Activated CD4-positive, alpha-beta T cell treated with anti-CD3 and anti-CD28 coated beads for 24 hours (primary cell): Measurements from ENCODE around the gene RAPGEF2.
A peak's percentile ranks its signal among the peaks of the same experiment; 100 is the strongest.
"Not testable (repeated sequence)": the region's sequence is repeated elsewhere in the genome, so short reads cannot be mapped to it uniquely, and the experiment has no call there.

ENCODE experiments used
- DNase-seq, 2 donors: peaks; one replicate each; pipeline ENCODE4 v3.0.0-alpha.2; 2020; ENCODE audit warnings: low read depth in 2 of 2

RAPGEF2 gene

DNA sequence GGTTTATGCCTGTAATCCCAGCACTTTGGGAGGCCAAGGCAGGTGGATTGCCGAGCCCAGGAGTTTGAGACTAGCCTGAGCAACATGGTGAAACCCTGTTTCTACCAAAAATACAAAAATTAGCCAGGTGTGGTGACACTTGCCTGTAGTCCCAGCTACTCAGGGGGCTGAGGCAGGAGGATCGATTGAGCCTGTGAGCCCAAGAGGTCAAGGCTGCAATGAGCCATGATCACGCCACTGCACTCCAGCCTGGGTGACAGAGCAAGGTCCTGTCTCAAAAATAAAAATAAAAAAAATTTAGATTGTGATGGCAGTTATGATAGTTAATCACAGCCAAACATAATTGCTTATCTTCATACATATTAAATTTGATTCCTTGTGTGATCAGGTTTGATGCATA, 58.6 kb downstream of the RAPGEF2 start:
- not testable (repeated sequence) for DNase-seq

DNA sequence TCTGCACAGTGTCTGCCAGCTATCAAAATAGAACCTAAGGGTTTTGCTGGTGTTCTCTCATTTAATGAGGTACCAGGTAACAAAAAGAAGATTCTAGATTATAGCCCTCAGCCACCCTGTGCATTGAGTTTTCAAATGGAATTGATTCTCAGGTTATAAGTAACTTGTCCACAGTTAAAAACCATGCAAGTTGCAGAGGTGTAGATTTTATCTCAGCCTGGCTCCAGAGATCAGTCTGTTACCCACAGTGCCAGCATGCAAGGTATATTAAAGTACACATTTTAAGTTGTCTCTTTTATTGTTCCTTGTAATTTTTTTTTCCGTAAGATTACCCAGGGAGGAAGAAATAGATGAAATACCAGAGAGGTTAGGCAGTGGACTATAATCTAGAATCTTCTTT, 59.7 kb downstream of the RAPGEF2 start:
- DNase-seq, result no peak

DNA sequence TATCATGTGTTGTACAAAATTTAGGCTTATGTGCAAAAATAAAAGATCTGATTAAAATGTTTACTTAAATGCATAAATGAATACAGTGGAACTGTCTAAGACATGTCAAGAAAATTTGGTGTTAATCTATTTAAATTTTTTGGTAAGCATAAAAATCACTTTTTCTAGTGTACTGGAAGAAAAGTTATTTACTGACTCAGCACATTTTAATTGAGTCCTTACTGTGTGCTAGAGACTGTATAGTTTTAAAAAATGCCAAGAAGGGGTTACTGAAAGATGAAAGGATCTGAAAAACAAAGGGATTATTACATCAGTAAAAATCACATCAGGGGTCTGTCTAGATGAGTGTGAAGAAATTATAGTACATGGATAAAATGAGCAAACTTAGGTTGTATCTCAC, 60.6 kb downstream of the RAPGEF2 start:
- no peak for DNase-seq

DNA sequence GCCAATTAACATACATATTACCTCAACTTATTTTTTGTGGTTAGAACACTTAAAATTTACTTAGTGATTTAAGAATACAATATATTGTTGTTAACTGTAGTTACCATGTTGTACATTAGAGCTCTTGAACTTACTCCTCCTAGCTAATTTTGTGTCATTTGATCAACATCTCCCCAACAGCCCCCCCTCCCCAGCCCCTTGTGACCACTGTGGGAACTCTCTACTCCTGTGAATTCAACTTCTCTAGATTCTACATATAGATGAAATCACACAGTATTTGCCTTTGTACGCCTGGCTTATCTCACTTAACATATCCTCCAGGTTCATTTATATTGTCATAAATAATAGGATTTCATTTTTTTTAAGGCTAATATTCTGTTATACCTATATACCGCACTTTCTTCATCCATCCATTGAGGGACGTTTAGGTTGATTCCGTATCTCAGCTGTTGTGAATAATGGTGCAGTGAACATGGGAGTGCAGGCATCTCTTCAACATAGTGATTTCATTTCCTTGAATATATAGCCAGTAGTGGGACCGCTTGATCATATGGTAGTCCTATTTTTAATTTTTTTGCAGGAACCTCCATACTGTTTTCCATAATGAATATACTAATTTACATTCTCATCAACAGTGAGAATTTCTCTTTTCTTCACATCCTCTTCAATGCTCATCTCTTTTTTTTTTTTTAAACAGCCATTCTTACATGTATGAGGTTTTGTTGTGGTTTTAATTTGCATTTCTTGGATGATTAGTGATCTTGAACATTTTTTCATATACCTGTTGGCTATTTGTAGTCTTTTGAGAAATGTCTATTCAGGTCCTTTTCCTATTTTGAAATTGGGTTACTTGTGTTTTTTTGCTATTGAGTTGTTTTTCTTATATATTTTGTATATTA, 66.8 kb downstream of the RAPGEF2 start:
- no peak for DNase-seq

DNA sequence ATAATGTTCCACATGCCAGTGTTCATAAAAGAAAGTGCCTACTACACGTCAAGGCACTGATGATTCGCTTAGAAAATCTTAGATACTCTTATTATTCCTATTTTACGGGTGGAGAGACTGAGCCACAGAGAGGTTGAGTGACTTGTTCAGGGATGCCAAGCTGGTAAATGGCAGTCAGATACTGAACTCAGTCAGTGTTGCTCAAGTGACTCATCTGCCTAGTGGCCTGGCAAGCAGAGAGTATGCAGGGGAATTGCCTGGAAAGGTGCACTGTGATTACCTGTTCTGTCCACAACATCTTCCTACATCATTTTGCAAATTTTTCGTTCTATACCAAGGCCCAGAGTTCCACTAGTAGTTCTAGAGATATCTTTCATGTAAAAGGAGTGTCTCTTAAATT, 68.4 kb downstream of the RAPGEF2 start:
- DNase-seq, result no peak

DNA sequence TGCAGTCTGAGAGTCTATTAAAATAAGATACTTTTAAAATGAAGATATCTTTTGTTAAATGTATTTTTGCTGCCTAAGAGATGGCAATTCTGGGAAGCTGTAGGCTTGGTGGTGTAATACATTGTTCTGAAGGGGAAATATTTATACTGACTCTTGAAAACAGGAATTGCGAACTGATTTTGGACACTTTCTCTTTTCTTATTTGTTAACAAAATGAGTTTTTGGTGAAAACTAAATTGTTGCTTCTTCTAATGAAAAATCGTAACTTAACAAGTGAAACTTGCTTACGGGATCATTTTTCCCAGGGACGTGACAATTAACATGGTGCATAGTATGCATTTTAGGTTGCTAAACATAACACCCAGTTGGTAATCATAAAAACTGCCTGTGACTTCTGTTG, 71.0 kb downstream of the RAPGEF2 start:
- DNase-seq, result no peak

DNA sequence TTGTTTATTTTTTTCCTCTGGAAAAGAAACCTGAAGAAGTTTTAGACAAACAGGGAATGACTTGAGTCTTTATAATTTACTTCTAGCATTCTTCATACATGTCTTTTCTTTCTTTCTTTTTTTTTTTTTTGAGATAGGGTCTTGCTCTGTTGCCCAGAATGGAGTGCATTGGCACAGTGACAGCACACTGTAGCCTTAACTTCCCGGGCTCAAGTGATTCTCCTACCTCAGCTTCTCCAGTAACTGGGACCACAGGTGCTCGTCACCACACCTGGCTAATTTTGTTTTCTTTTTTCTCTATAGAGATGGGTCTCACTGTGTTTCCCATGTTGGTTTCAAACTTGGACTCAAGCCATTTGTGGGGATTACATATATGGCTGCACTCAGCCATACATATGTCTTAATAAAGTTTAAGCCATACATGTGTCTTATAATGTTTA, 71.8 kb downstream of the RAPGEF2 start:
- no peak for DNase-seq

DNA sequence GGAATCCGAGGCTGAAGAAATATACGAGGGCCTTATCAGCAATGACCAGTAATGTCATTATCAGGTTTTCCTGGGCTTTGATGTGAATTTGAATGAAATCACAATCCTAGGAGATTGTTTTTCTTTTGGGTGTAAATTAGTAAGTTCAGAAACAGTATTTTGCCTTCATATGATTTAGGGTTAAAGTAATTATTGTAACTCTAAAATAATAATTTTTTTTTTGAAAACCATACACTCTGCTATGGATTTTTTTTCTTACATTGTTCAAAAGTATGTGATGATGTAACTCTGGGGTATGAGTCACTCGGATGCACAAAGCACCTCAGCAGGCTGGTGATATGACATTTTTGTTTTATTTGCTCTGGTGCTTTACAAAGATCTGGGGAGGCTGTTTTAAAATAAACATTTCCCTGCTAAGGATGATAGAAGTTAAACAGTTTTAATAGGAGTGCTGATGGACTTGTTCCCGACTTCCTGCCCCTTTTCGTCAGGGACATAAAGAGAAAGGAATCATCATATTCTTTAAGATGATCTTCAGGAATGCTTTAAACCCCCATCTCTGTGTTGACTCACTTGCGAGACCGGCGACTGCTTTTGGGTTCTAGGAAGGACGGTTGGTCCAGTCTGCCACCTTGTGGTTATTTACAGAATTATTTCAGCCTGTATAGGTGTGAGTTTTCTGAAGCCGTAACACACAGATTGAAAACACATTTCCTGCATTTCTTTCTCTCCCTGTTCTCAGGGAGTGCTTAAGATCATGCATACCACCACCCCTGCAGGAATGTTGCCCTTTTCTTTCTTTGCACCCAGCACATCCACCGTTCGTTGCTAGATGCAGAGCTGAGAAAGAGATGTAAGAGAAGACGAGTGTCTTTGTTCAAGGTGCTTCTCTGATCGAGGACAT, 72.5 kb downstream of the RAPGEF2 start:
- peak; percentile 19 to 53 for DNase-seq

DNA sequence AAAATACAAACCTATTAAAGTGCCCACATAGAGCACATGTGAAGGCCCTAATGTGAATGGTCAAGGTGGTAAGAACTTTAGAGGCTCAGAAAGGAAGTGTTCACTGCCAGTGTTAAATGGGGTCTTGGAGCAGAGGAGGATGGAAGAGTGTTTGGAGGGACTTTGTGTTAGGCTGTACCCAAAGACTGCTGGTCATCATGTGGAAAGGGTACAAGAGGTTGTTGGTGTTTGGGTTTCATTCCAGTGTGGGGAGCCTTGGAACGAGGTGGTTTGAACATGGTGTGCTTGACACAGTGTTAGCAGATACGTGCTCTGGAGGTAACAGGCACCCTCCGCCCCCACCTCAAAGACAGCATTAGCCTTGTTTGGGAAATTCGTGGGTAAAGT, 73.1 kb downstream of the RAPGEF2 start:
- DNase-seq, result no peak

DNA sequence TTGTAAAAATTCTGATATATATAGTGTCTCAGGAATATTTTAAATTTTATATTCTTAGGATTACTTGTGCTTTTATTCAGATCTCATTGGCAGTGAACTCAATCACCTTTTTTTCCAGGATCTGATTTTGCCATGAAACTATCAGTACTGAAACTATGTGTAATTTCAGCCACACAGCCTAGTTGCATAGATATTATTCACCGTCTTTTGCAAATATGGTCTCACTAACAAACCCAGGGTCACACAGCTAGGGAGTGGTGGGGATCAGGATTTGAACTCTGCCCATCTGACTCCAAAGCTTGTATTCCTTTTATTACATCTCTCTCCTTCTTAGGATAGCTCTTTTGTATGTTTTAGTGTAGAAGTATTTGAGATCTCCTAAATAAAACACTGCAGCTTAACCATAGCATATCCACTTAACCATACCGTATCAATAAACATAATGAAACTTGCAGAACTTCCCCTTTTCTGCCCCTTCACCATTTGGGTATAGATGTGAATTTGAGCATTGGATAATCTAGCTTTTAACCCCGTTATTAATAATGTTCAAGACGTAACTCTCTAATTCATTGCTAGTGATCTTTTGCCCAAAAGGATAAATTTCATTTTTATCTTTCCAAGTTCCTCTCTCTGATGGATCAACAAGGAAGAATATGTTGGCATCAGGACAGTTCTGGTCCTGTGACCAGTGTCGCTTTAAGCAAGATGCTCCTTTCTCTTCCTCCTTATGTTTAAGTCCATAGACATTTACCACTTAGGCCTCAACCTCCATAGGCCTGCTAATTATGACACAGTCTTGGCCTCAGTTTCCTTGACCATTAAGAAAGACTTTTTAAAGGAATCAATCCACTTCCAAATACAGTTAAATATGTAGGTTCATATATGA, 74.6 kb downstream of the RAPGEF2 start:
- no peak for DNase-seq

DNA sequence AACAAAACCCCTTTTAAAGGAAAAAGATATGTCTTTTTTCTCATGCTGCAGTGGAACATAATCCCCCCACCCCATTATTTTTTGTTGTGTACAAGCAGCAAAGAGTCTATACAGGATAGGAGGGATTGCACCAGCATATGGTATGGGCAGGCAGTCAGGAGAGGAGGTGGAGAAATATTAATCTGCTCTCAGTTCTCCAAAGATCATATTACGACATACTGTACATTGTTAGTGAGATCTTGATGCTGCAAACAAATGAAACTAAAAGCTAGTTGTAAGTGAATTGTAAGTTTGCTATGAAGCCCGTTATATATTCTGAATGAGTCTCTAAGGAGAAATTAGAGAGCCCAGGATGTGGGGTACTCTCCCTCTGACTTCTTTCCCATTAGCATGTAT, 75.3 kb downstream of the RAPGEF2 start:
- DNase-seq, result no peak

DNA sequence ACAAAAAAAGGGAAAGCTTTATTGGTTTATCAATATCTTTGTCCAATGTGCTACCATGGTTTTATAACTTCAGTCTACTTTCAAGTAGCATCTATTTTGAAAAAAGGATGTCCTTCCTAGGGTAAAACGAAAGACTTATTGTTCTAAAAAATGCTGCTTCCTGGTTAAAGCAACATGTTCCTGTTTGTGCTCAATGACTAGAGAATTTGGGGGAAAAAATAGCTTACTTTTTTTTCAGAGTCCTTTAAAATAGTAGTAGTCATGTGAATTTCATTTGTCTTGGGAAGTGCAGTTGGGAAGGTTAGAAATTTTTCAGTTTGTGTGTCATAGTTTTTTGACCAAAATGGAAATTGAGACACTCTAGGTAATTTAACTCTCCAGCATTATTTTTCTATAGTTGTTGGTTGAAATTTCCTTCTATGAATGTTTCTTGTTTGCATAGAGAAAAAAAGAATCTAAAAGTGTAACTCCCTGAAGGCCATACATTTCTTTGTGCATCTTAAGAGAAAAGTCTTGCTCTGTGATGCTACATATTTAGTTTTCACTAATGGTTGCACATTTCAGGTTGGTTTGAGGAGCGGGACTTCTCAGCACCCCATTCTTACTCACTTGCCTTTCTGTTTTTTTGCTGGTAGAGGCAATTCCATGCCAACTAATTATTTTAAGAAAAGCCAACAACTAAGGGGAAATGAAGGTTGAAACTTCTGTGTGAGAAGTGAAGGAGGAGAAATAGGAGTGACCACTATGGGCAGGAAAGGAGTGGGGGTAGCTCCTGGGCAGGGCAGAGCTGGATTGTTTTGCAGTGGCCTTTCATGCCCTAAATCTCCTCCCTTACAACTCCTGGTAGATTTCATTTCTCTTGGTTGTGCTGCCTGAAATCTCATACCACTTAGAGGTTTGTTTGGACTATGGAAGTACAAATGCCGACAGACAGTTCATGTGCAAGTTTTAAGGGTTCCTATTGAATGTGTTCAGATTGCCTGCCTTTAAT, 76.4 kb downstream of the RAPGEF2 start:
- DNase-seq, result no peak

DNA sequence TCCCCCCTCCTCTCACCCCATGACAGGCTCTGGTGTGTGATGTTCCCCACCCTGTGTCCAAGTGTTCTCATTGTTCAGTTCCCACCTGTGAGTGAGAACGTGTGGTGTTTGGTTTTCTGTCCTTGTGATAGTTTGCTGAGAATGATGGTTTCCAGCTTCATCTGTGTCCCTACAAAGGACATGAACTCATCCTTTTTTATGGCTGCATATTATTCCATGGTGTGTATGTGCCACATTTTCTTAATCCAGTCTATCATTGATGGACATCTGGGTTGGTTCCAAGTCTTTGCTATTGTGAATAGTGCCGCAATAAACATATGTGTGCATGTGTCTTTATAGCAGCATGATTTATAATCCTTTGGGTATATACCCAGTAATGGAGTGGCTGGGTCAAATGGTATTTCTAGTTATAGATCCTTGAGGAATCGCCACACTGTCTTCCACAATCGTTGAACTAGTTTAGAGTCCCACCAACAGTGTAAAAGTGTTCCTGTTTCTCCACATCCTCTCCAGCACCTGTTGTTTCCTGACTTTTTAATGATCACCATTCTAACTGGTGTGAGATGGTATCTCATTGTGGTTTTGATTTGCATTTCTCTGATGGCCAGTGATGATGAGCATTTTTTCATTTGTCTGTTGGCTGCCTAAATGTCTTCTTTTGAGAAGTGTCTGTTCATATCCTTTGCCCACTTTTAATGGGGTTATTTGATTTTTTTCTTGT, 81.2 kb downstream of the RAPGEF2 start:
- DNase-seq, result not testable (repeated sequence)

DNA sequence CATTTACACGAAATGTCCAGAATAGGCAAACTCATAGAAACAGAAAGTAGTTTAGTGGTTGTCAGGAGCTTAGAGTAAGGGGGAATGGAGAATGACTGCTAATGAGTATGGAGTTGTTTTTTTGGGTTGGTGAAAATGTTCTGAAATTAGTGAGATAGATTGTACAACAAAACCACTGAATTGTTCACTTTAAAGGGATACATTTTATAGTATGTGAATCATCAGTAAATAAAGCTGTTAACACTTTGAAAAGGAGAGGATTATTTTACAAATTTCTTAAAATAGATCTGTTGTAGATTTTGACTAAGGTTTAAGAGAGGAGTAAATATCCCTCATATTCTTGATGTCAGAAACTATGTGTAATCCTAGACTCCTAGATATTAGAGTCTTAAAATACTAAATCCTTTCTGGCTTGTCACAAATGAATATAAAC, 82.7 kb downstream of the RAPGEF2 start:
- no peak for DNase-seq

DNA sequence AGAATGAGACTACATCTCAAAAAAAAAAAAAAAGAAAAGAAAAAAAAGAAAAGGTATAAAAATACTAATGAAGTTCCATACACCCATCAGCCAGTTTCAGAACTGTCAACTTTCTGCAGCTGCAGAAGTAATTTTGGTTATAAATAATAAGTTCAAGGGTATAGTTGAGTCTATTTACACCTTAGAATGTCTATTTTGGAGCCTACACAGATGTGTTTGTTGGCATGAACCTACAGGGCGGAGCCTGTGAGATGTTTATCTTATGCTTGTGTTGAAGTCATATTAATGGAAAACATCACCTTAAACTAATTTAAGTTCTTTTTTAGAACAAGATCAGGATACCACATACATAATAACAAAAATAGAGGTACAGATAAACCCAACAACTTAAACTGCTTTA, 85.8 kb downstream of the RAPGEF2 start:
- DNase-seq, result no peak

DNA sequence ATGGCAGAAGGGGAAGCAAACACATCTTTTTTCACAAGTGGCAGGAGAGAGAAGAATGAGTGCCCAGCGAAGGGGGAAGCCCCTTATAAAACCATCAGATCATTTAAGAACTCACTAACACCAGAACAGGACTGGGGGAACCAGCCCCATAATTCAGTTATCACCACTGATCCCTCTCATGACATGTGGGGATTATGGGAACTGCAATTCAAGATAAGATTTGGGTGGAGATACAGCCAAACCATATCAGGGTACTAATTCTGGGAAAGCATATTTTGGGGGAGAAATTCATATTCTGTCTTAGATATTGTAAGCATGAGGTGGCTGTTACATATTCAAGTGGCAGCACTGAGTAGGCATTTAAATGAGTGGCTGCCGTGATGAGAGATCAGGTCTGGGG, 87.8 kb downstream of the RAPGEF2 start:
- no peak for DNase-seq

DNA sequence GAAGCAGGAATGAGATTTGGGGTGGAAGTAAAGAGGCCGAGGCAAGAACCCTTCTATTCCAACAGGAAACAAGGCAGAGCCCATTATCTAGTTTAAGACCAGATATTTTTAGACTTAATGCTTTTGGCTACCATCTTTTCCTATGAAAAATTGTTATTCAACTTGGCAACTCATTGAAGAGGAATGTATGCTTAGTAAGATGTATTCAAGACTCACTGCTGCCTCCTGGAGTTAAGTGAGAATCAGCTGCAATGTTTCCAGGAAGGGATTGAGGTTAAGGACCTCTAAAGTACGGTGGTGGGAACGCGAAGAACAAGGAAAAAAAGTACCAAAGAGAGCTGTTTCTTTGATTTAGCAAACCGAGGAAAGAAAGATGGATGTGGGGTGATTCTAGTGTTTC, 89.1 kb downstream of the RAPGEF2 start:
- DNase-seq, result no peak

DNA sequence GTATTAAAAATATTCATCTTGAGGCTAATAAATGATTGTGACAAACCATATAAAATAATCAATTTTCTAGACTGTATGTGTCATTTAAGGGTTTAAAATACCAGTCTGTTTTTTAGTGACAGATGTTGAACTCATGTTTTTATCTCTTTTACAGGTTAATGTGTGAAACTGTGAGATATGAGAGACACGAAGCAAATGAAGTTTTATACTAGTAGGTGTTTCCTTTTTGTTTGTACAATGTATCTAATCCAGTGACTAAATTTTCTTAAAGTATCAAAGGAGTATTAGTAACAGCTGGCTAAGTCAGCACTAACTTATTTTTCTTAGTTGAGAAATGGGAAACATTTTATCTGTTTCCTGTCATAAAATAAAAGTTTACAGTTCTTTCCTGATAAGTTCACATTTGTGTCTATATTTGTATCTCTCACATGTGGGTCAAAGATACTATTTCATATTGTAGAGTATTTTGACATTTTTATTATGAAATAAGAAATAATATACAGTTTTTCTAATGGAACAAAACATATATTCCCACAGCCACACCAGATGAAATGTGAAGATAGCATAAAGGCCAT, 90.3 kb downstream of the RAPGEF2 start:
- no peak for DNase-seq

DNA sequence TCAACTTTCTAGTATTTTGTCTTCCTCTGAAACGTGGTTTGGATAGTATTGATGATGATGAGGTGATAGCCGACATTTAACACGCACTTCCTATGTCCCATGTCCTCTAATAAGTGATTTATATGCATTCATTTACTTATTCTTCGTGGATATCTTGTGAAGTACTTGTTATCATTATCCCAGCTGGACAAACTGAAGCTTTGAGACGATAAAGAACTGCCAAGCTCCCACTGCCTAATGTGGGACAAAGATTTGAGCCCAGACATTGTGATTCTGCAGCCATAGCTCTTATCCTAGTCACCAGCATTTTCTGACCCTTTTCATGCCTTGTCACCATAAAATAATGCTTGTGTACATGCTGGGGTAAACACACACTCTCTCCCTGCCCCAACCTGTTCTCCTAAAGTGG, 92.5 kb downstream of the RAPGEF2 start:
- no peak for DNase-seq
